OCI-M2 (cell line): ENCODE results near the gene HEPHL1.

ENCODE experiments used
- DNase-seq: peaks from one replicate; lab custom pipeline; 2025; ENCODE audit not compliant: unreplicated experiment; lab: John Stamatoyannopoulos, UW

HEPHL1 gene

DNA sequence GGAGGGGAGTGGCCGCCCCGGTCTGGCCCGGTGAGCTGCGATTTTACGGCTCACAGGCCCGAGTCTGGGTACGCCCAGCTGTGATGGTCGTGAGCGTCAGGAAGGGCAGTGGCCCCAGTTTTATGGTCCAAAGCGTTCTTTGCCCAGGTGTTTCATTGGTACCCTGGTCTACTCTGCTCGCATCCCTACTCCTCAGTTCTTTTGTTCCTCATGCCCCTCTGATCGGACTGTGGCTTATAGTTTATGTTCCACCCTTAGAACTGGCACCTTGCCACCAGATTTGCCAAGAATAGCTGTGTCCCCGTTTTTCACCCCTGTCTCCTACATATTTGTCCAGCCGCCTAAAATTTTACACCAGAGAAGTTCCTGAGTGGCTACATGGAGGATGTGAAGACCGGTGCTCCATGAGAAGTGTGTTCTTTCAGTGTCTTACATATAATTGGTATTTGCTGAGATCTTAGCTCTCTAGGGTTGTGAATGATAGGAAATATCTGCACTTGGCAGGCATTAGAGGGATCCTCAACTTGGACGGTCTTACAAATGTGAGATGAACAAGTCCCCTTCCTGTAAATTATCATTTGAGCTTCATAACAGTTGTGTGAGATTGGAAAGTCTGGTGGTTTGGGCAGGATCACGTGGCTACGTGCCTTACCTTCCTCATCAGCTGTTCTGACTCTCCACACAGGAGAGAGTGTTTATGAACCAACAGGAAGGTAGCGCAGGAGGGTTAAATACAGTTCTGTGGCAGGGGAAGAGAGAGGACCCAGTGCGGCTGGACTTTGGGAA is 108.6 kb downstream of the HEPHL1 start:
- DNase-seq, result no peak

DNA sequence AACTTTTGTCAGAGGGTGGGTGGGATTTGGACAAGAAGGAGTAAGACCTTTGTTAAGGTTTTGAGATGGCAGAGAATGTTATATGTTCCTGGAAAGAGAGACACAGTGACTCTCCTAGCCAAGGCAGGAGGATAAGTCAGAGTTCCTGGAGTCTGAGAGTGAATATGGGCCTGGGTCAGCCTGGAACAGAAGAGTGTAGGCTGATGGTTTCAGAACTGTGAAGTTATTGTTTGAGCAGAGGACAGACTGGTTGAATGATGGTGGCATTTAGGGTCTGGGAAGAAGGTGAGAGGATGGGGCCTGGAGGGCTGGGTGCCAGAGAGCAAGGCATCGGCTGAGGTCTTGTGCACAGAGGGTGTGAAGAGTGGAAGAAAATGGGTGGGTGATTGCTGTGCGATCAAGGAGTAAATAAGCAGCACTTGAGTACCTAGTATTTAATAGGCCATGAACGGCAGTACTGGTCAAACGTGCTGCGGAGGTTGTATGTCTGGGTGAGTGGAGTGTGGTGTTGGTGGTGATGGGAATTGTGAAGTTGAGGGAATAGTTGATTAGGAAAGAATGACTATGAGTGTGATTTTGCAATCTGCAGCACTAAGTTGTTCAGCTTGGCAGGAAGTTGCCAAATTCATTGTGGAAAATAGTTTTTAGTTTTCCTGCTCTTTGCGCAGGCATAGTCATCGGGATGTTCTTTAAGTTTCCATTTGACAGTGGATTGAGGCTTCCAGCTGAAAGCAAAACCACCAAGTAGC is 109.3 kb downstream of the HEPHL1 start:
- no peak for DNase-seq

DNA sequence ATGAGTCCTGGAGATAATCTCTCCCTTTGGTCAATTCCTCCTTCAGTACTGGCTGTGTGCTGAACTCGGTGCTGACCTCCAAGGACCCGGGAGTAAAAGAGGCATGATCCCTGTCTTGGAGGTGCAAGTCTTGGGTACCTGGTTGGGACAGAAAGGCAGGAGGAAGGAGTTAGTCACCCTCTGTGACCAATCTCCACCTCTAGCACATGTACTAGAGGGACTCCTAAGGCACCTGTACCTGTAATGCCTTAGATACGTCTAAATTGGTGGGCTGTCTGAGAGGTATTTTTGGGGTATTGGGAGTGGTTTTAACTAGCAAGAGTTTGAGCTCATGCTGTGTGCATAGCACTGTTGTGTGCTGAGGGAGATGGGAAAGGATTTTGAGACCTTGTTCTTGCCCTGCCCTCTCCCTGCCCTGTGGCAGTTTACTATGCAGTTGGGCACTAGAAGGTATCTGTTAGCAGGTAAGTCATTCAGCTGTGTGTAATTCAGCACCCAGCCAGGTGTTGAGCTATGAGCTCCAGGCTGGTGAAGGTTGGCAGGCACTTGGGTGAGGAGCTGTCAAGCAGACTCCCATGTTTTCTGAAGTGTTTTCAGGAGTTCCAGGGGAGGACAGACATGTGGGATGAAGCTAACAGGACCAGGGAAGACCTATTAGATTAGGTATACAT is 110.0 kb downstream of the HEPHL1 start:
- DNase-seq, result no peak

DNA sequence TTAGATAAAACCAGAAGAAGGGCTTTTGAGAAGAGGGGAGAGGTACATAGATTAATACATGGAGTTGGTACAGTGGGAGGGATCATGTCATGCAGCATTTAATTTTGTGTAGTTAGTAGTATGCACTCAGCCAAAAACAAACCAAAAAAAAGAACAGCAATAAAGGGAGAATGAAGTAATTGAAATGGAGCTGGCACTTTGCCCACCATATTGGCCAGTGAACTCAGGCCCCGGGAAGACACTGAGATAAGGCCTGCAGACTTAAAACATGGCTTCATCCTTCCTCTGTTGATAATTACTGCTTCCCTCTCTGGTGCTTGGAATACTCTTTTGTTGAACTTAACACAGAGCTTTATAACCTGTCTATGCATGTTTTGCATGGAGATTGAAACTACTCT is 110.6 kb downstream of the HEPHL1 start:
- no peak for DNase-seq

DNA sequence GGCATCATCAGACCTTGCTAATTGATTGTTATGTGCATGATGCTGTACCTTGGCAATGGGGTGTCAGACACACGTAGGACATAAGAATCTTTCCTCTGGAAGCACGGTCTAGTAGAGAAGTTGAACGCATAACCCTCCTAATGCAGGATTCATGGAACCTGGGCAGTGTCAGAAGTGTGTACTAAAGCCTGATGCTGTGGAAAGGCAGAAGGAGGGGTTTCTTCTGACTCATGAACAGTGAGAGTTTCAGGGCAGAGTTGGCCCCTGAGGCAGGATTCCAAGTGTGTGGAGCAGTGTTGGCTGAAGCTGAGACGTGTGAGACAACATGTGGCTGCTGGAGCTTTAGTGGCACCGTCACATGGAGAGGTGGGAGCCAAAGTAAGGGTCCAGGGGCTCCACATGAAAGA is 111.0 kb downstream of the HEPHL1 start:
- no peak for DNase-seq

DNA sequence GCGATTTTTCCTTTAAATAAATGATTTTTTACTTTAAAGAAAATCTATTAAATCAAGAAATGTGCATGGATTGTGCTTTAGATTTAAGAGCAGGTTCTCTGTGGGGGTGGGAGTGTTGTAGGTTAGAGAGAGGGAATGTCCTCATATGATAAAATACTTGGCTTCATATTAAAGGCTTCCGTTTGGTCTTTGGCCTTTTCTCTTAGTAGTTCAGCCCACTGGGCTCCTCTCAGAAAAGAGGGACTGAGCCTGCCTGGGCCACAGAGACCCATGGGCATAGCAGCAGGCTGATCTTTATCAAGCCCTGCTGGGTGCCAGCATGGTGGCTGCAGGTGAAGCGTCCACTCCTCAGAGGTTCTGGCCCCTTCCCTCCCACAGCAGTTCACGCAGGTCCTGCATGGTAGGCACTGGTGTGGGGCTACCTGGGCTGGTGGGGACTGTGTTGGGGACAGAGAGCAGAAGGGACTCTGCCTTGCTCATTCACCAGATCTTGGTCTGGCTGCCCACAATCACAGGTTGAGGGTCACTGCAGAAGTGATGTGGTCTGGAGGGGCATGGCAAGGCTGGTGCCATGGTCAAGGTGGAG is 111.8 kb downstream of the HEPHL1 start:
- no peak for DNase-seq

DNA sequence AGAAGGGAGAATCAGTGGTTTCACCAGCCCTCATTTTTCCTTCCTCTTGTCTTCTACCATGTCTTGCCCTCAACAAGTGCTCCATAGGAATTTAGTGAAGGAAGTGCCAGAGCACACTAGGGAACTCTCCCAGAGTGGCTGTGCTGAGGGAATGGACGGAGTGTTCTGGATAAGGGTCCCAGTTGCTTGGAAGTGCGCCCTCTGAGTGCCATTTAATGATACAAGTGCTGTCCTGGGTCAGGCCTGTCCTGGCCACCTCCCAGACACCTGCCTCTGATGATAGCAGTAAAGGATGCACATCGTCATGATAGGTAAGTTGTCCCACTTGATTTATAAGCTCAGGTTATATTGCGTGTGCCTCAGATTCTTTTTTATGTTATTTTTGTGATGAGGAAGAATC is 112.6 kb downstream of the HEPHL1 start:
- DNase-seq, result no peak

DNA sequence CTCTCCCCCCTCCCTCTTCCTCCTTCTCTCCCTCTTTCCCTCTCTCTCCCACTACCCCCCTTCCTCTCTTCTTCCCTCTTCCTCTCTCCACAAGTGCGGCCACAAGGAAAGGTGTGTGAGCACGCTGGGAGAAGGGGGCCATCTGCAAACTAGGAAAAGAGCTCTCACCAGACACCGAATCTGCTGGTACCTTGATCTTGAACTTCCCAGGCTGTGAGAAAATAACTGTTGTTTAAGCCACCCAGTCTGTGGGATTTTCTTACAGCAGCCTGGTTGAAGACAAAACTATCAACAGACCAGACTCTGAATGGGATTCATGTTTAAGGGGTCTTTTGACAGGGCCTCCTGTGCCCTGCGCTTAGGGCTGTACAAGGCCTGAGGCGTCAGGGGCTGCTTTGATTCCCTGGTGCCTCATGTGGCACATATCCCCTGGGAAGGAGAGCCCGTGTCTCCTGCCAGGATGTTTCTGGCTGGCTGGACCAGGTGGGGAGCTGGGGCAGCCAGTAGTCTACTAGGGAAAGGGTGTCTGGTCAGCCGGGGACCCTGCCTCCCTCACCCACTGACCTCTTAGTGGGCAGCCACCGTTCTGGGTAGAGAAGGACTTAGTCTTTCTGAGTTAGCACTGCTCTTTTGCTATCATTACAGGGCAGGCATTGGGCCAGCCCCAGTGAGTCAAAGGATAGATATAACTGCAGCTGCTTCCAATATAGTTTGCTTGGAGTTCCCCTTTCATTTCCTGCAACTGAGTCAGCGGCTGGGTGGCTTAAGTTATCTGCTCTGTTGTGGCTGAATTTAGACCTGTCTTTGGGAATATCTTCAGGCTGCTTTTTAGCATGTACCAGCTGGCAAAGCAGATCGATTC is 113.7 kb downstream of the HEPHL1 start:
- no peak for DNase-seq

DNA sequence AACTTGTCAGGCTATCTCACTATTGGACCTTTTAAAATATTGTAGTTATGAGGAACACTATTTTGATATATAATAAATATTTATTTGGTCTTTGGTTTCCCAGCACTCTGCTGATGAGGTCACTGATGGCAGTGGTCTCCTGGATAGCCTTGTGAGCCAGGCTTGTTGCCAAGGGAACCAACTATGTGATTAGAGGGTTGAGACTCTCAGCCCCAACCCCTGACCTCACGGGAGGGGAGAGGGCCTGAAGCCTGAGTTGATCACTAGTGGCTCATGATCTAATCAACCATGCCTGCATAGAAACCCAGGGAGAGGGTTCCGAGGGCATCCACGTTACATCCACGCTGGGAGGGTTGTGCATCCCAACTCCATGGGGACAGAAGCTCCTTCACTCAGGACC is 118.3 kb downstream of the HEPHL1 start:
- DNase-seq, result no peak

DNA sequence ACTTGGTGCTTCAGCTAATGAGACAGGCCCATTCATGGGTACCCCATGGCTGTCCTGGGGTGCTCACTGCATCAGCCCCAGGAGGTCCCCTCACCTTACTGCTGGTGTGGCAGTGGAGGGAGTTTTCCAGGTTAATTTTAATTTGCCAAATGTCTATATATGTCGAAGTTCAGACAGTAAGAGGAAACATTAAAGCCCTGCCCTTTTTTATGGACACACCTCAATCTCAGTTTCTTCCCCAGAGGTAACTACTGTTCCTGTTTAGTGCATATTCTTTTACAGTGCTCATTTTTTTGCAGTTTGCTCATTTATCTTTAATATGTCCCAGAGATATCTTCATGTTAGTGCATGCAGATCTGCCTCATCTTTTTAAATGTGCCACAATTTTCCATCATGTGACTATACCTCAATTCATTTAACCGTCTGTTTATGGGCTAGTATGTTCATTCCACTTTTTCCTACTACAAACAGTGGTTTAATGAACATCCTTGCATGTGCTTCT is 119.1 kb downstream of the HEPHL1 start:
- DNase-seq, result no peak

DNA sequence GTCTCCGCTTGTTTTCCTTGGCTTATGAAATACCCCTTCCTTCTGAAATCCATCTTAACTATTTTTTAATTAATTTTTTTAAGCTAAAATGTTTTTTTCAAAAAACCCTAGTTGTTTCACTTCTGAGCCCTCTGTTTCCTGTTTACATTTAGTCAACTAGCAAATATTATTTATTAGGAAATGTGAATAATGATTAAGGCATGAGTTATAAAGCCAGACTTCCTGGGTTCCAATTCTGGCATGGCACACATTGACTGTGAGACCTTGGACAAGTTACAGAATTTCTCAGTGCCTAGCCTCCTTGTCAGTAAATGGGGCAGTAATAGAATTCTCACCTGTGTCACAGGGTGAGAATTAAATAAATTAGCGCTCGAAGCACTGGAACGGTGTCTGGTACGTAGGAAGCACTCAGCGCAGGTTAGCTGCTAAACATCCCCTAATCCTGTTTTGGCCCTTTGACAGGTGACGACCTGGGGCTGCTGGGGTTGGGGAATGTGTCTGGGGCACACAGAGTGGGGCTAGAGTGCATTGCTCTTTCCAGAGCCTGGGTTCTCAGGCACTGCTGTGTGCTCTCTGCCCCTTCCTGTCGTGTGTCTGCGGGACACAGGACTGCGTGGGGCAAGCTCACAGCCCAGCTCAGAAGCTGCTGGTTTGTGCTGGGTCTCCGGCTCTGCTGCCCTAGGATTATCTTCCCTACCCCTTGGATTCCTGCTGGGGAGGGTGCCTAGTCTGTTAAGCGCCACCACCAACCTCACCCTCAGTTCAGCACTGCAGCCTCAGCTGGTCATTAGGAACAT is 120.6 kb downstream of the HEPHL1 start:
- DNase-seq, result no peak

DNA sequence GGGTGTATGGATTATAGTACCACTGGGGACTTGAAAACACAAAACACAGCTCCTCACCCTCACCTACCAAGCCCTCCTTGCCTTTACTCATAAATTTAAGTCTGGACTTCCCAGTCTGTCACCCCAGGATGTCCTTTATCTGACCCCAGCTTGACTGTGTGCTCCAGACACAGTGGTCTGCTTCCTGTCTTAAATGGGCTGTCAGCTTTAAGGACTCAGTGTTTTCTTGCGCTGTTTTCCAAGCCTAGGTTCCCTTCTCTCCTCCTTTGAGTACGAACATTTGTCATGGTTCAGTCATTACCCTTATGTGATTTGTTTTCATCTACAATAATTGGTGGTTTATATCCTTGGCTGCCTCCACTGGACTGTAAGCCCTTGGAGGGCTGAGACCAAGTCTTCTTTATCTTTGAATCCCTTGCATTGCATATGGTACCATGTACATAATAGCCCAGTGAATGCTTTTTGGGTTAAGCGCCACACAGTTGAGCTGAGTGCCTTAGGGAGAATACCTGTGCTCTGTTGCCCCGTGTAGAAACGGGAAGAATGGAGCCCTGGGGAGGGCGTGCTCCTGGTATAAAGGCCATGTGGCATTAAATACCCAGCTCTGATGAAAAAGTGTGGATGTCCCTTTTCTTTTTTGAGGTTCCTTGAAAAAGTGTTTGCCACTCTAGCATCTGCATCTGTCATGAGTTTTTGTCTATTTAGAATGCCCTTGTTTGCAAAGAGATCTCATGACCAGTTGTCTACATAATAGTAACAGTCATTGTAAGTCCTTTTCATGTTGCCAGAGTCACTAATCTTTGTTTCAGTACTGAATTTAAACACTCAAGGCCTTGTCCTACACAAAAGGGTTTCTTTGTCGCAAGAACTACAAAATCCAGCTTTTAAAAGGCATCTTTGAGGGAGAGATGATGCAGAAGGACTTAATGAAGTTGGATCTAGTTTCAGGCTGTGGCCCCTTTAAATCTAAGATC is 121.4 kb downstream of the HEPHL1 start:
- no peak for DNase-seq

DNA sequence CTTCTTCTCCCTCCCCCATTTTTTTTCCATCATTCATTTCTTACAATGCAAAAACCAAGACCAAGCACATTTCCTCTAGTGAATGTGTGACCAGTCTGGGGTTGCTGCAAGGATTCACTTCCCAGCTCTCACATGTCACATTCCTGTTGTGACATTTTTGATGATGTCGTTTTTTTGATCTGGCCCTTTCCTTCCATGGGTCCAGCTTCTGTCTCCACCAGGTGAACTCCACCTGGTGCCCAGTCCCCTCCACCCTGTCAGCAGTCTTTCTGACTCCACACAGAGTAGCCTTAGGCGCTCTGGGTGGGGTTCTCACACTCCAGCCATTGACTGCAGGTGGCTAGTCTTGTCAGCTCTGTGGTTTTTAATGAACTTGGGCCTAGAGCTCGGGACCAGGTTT is 123.1 kb downstream of the HEPHL1 start:
- no peak for DNase-seq

DNA sequence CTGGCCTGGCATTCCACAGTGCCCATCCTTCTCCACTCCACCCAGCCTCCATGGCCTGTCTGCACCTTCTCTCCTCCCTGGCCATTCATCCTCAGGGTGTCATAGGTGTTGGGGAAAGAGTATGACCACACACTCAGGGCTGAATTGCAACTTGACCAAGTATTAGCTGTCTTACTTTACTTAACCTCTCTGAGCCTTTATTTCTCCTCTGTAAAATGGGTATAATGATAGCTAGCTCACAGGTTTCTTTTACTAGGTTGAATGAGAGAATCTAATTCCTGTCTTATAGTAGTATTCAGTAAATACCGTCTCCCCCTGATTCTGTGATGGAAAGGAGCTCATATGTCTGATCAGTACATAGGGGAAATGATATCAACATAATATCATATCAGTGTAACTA is 123.5 kb downstream of the HEPHL1 start:
- no peak for DNase-seq

DNA sequence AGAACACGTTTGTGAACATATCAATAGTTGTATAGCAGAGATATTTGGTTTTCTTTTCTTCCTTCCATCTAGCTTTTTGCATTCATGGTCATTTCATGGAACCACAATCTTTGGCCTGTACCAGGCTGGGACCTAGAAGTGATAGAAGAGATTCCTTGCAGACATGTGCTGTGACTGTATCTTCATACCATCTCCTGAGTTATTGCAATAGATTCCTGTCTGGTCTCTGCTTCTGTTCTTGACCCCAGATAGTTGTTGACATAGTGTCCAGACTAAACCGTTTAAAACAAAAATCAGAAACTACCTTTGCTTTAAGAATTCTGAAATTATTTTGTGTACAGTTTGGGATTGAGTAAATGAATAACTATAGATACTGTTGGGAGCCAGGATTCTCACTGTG is 124.3 kb downstream of the HEPHL1 start:
- no peak for DNase-seq

DNA sequence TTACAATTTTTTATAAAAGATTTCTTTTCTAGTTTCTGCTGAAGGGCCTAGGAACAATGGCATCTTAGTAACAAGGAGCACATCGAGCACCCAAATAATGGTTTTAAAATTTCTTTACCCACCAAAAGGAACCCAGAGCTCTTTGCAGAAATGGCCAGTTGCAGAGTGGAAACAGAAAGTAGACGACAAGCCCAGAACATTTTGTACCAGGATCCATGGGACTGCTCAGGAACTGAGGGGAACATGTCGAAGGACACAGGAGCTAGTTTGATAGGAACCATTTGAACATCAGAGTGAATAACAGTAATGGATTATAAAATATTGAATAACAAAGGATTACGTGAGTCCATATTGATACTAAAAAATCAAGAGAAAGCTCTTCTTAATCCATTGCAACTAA is 124.8 kb downstream of the HEPHL1 start:
- no peak for DNase-seq

DNA sequence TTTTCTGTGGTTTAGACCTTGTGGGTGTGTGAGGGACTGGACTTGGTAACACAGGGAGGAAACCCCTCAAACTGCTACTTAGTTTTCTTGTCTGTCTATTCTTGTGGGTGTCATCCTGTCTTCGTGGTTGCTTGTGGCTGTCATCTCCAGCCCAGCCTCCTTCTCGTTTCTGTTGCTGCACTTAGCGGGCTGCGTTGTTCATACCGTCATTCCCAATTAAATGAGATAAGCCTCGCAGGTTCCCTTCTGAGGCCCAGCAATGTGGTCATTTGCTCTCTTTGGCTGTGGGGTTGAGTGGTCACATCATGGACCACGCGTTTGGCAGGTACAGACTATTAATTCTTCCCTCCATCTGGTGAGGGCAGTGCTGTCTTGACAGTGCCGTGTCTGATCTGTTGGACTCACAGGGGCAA is 126.3 kb downstream of the HEPHL1 start:
- DNase-seq, result no peak

DNA sequence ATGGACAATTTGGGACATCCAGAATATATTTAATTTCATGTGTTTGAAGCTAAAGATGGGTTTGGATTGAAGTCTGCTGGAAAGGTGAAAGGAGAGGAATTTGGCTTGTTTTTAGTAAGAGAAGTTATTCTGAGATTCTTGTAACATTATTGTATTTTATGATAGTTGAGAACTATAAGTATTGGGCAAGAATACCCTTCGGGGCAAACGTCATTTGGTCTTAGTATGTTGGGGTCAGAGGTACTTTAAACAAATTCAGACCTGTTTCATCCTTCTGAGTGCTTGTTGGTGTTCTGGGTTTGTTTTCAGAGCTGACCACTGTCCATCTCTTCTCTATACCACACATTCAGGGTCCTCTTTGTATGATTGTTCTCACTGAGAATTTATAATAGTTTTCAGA is 127.0 kb downstream of the HEPHL1 start:
- DNase-seq, result no peak
